HEK293 (cell line): ENCODE data around the gene EGR1.

ENCODE experiments used
- EGR2 ChIP-seq: fragments of 450-650 bp; formaldehyde crosslinking; IDR thresholded peaks from 2 replicates; pipeline ENCODE4 v1.5.1; 2016; ENCODE audit warnings: low read depth, missing biosample characterization, missing genetic modification characterization
- YY2 ChIP-seq: fragments of 450-650 bp; formaldehyde crosslinking; IDR thresholded peaks from 2 replicates; pipeline ENCODE4 v1.5.1; 2016; ENCODE audit warnings: missing biosample characterization, missing genetic modification characterization
- ZBTB21 ChIP-seq: fragments of 450-650 bp; formaldehyde crosslinking; IDR thresholded peaks from 2 replicates; pipeline ENCODE4 v1.5.1; 2017; ENCODE audit warnings: missing biosample characterization, missing genetic modification characterization
- ZNF157 ChIP-seq: fragments of 450-650 bp; formaldehyde crosslinking; IDR thresholded peaks from 2 replicates; pipeline ENCODE4 v1.5.1; 2016; ENCODE audit warnings: missing biosample characterization, missing genetic modification characterization
- ZNF174 ChIP-seq: fragments of 450-650 bp; formaldehyde crosslinking; IDR thresholded peaks from 2 replicates; pipeline ENCODE4 v1.5.0; 2017; ENCODE audit warnings: missing biosample characterization, mild to moderate bottlenecking, missing genetic modification characterization
- ZNF19 ChIP-seq: fragments of 450-650 bp; formaldehyde crosslinking; IDR thresholded peaks from 2 replicates; pipeline ENCODE4; 2016; ENCODE audit warnings: missing biosample characterization, missing genetic modification characterization, low read depth
- ZNF214 ChIP-seq: fragments of 450-650 bp; formaldehyde crosslinking; IDR thresholded peaks from 2 replicates; pipeline ENCODE4 v1.5.1; 2017; ENCODE audit warnings: missing biosample characterization, mild to moderate bottlenecking, missing genetic modification characterization, borderline replicate concordance
- ZNF248 ChIP-seq: fragments of 450-650 bp; formaldehyde crosslinking; IDR thresholded peaks from 2 replicates; pipeline ENCODE4 v1.5.1; 2017; ENCODE audit warnings: missing biosample characterization, missing genetic modification characterization
- ZNF26 ChIP-seq: fragments of 450-650 bp; formaldehyde crosslinking; IDR thresholded peaks from 2 replicates; pipeline ENCODE4 v1.5.1; 2016; ENCODE audit warnings: missing biosample characterization, missing genetic modification characterization
- ZNF324 ChIP-seq: fragments of 450-650 bp; formaldehyde crosslinking; IDR thresholded peaks from 2 replicates; pipeline ENCODE4 v1.5.1; 2016; ENCODE audit warnings: missing biosample characterization, missing genetic modification characterization
- ZNF423 ChIP-seq: fragments of 450-650 bp; formaldehyde crosslinking; IDR thresholded peaks from 2 replicates; pipeline ENCODE4 v1.5.1; 2016; ENCODE audit warnings: missing biosample characterization, missing genetic modification characterization
- ZNF473 ChIP-seq: fragments of 450-650 bp; formaldehyde crosslinking; IDR thresholded peaks from 2 replicates; pipeline ENCODE4 v1.5.1; 2017; ENCODE audit warnings: missing biosample characterization, missing genetic modification characterization
- ZNF548 ChIP-seq: fragments of 450-650 bp; formaldehyde crosslinking; IDR thresholded peaks from 2 replicates; pipeline ENCODE4 v1.5.1; 2016; ENCODE audit warnings: missing biosample characterization, missing genetic modification characterization
- ZNF624 ChIP-seq: fragments of 450-650 bp; formaldehyde crosslinking; IDR thresholded peaks from 2 replicates; pipeline ENCODE4 v1.5.1; 2017; ENCODE audit warnings: missing biosample characterization, missing genetic modification characterization
- ZNF626 ChIP-seq: fragments of 450-650 bp; sonication (Bioruptor Pico); formaldehyde crosslinking; IDR thresholded peaks from 2 replicates; pipeline ENCODE4 v1.5.1; 2018; ENCODE audit warnings: missing biosample characterization, missing genetic modification characterization, inconsistent platforms
- ZNF639 ChIP-seq: fragments of 450-650 bp; formaldehyde crosslinking; IDR thresholded peaks from 2 replicates; pipeline ENCODE4 v1.5.1; 2016; ENCODE audit warnings: missing biosample characterization, missing genetic modification characterization
- ZNF658 ChIP-seq: fragments of 450-650 bp; formaldehyde crosslinking; IDR thresholded peaks from 2 replicates; pipeline ENCODE4; 2016; ENCODE audit warnings: missing biosample characterization, missing genetic modification characterization
- ZNF670 ChIP-seq: fragments of 450-650 bp; formaldehyde crosslinking; IDR thresholded peaks from 2 replicates; pipeline ENCODE4 v1.5.1; 2016; ENCODE audit warnings: missing biosample characterization, missing genetic modification characterization, low read depth
- ZNF701 ChIP-seq: fragments of 450-650 bp; formaldehyde crosslinking; IDR thresholded peaks from 2 replicates; pipeline ENCODE4 v1.5.1; 2016; ENCODE audit warnings: missing biosample characterization, missing genetic modification characterization
- ZNF76 ChIP-seq: fragments of 450-650 bp; formaldehyde crosslinking; IDR thresholded peaks from 2 replicates; pipeline ENCODE4; 2016; ENCODE audit warnings: low read depth, missing biosample characterization, missing genetic modification characterization, borderline replicate concordance
- ZNF837 ChIP-seq: fragments of 450-650 bp; formaldehyde crosslinking; IDR thresholded peaks from 2 replicates; pipeline ENCODE4 v1.5.1; 2016; ENCODE audit warnings: missing biosample characterization, missing genetic modification characterization
- ZSCAN30 ChIP-seq: fragments of 450-650 bp; IDR thresholded peaks from 2 replicates; pipeline ENCODE4 v1.5.1; 2018; ENCODE audit warnings: missing biosample characterization, mild to moderate bottlenecking, missing genetic modification characterization, moderate library complexity
- TF ChIP-seq, protein P1 (sequence below): fragments of 450-650 bp; formaldehyde crosslinking; conservative IDR thresholded peaks from 2 replicates; pipeline ENCODE4 v1.5.1; 2016; ENCODE audit warnings: low read depth, missing biosample characterization, missing genetic modification characterization
- TF ChIP-seq, protein P2 (sequence below): fragments of 450-650 bp; formaldehyde crosslinking; IDR thresholded peaks from 2 replicates; pipeline ENCODE4 v1.5.1; 2016; ENCODE audit warnings: missing biosample characterization, missing genetic modification characterization
- TF ChIP-seq, protein P3 (sequence below): IDR thresholded peaks from 2 replicates; pipeline ENCODE4 v1.6.1; 2011; ENCODE audit warnings: mild to moderate bottlenecking, low read depth, low read length, borderline replicate concordance

The EGR1 gene

GRCh38 chr5:138464008-138464387 is 1.3 kb upstream of the EGR1 start (continued):
- TF ChIP-seq ZNF701 (tag by site-specific recombination), result no peak
- TF ChIP-seq, protein P1, sequence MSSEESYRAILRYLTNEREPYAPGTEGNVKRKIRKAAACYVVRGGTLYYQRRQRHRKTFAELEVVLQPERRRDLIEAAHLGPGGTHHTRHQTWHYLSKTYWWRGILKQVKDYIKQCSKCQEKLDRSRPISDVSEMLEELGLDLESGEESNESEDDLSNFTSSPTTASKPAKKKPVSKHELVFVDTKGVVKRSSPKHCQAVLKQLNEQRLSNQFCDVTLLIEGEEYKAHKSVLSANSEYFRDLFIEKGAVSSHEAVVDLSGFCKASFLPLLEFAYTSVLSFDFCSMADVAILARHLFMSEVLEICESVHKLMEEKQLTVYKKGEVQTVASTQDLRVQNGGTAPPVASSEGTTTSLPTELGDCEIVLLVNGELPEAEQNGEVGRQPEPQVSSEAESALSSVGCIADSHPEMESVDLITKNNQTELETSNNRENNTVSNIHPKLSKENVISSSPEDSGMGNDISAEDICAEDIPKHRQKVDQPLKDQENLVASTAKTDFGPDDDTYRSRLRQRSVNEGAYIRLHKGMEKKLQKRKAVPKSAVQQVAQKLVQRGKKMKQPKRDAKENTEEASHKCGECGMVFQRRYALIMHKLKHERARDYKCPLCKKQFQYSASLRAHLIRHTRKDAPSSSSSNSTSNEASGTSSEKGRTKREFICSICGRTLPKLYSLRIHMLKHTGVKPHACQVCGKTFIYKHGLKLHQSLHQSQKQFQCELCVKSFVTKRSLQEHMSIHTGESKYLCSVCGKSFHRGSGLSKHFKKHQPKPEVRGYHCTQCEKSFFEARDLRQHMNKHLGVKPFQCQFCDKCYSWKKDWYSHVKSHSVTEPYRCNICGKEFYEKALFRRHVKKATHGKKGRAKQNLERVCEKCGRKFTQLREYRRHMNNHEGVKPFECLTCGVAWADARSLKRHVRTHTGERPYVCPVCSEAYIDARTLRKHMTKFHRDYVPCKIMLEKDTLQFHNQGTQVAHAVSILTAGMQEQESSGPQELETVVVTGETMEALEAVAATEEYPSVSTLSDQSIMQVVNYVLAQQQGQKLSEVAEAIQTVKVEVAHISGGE (tag by site-specific recombination), result peak; percentile 84
- TF ChIP-seq, protein P2, sequence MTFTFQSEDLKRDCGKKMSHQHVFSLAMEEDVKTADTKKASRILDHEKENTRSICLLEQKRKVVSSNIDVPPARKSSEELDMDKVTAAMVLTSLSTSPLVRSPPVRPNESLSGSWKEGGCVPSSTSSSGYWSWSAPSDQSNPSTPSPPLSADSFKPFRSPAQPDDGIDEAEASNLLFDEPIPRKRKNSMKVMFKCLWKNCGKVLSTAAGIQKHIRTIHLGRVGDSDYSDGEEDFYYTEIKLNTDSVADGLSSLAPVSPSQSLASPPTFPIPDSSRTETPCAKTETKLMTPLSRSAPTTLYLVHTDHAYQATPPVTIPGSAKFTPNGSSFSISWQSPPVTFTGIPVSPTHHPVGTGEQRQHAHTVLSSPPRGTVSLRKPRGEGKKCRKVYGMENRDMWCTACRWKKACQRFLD (tag by site-specific recombination), result no peak
- no peak for TF ChIP-seq ZNF473 (tag by site-specific recombination)
- TF ChIP-seq, protein P3, sequence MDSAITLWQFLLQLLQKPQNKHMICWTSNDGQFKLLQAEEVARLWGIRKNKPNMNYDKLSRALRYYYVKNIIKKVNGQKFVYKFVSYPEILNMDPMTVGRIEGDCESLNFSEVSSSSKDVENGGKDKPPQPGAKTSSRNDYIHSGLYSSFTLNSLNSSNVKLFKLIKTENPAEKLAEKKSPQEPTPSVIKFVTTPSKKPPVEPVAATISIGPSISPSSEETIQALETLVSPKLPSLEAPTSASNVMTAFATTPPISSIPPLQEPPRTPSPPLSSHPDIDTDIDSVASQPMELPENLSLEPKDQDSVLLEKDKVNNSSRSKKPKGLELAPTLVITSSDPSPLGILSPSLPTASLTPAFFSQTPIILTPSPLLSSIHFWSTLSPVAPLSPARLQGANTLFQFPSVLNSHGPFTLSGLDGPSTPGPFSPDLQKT, result no peak
- no peak for TF ChIP-seq ZNF626 (tag by site-specific recombination)
- no peak for TF ChIP-seq ZNF174 (tag by site-specific recombination)
- peak; percentile 80; the same call in 1 of the 2 replicates for TF ChIP-seq ZSCAN30 (tag by site-specific recombination)
- no peak for TF ChIP-seq ZNF670 (tag by site-specific recombination)
- TF ChIP-seq ZNF837 (tag by site-specific recombination), result no peak
- peak; percentile 100 for TF ChIP-seq ZNF423 (tag by site-specific recombination)
- TF ChIP-seq ZNF214 (tag by site-specific recombination), result no peak
- no peak for TF ChIP-seq ZNF76 (tag by site-specific recombination)
- TF ChIP-seq EGR2 (tag by site-specific recombination), result peak; percentile 56; the same call in 1 of the 2 replicates
- TF ChIP-seq ZNF624 (tag by site-specific recombination), result no peak
- 0 out of 2 replicates have a peak, but pooled peaks have one; percentile 51 for TF ChIP-seq ZNF639
- TF ChIP-seq ZNF19 (tag by site-specific recombination), result no peak
- no peak for TF ChIP-seq ZNF548 (tag by site-specific recombination)
- no peak for TF ChIP-seq ZNF658 (tag by site-specific recombination)
- TF ChIP-seq ZNF157 (tag by site-specific recombination), result no peak
- no peak for TF ChIP-seq YY2
- no peak for TF ChIP-seq ZBTB21 (tag by site-specific recombination)
- no peak for TF ChIP-seq ZNF324 (tag by site-specific recombination)
- no peak for TF ChIP-seq ZNF248 (tag by site-specific recombination)
- no peak for TF ChIP-seq ZNF26 (tag by site-specific recombination)
